Dedifferentiated amniotic fluid mesenchymal stem cell (primary cell): ENCODE measurements around the gene FAM20C.

Experiments used
- DNase-seq: peaks from one replicate; pipeline ENCODE4 v3.0.0-alpha.2; 2016; ENCODE audit errors: extremely low spot score

FAM20C gene

DNA sequence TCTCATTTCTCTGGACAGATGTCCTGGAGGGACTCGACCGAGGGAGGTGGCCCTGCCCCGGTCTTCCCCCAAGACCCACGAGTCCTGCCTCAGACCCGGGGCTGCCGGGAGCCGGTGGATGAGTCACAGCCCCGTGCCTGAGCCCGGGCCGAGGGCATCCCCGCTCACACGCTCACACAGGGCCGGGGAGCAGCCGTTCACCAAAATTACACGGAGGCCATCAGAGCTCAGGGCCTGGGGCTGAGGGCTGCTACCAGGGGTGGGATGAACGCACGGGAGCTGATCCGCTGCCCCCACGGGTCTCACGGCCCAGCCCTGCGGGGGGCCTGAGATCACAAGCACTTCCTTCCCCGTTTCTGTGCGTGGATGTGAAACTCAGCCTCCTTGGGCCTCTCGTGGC is 17.5 kb downstream of the FAM20C start:
- DNase-seq = no peak

DNA sequence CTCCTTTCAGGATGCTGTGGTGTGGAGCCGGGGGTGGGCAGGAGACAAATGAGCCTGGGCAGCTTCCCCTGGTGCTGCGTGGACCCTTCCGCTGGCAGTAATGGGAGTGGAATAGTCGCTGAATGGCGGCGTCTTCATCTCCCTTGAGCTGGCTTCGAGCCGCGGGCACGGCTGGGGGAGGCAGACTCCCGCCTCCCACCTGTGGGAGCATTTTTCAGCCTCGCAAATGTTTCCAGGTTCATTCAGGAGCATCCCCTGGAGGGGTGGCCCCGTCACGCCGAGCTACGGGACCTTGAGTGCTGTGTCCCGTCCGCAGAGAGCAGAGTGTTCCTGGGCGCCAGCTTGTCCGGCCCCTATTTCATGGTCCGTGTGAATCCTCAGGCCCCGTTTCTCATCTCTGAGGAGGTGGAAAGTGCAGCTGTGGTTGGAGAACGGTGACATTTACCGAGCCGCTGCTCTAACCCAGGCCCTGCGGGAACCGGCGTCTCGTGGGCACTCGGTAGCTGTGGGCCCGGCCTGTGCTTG is 18.1 kb downstream of the FAM20C start:
- DNase-seq = no peak

DNA sequence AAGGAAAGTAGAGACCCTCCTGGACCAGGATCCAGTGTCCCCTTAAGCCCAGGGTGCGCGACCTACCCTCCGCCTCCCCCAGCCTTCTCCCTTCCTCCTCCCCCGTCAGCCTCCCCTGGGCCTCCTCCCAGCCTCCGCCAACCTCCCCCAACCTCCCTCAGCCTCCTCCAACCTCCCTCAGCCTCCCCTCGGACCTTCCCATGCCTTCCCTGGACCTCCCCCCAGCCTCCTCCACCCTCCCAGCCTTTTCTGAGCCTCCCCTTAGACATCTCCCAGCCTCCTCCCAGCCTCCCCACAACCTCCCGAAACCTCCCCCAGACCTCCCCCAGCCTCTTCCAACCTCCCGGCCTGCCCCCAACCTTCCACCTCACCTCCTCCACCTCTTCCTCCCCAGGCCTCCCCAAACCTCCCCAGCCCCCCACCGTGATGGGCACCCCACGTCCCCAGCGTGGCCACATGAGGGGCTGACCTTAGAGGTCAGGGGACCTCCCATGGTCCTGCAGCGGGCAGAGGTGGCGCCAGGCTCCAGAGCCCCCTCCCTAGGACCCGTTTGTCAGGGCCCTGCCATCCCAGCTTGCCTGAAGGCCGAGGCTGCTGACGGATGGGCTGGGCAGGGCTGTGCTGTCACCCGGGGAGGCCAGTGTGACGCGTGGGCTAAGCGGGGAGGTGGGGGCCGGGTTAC is 18.8 kb downstream of the FAM20C start:
- no peak for DNase-seq

DNA sequence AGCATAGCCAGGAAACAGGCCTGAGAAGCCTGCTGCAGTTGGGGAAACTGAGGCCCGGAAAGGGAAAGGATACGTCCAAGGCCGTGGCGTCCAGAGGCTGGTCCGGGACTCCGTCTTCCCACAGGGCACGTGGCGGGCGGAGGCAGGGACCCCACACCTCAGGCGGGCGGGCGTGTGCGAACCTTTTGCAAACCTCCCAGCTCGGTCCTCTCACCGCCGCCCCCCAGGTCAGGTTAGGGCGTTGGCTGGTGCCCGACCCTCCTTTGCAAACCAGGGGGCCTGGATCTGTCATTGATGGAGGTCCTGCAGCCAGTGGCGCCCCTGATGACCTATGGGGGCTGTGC is 19.3 kb downstream of the FAM20C start:
- DNase-seq = no peak

DNA sequence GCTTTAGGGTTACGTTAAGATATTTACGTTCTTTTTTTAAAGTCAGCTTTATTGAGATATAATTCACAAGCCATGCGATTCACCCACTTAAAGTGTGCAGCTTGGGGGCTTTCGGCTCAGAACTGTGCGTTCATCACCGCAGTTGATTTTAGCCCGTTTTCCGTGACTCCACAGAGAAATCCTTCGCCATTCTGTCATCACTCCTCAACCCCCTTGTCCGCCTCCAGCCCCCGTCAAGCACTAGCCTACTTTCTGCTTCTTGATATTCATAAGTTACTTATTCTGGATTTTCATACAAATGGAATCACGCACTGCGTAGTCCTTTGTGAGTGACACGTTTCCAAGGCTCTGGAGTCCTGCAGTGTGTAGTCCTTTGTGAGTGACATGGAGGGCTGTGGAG is 20.4 kb downstream of the FAM20C start:
- DNase-seq = no peak

DNA sequence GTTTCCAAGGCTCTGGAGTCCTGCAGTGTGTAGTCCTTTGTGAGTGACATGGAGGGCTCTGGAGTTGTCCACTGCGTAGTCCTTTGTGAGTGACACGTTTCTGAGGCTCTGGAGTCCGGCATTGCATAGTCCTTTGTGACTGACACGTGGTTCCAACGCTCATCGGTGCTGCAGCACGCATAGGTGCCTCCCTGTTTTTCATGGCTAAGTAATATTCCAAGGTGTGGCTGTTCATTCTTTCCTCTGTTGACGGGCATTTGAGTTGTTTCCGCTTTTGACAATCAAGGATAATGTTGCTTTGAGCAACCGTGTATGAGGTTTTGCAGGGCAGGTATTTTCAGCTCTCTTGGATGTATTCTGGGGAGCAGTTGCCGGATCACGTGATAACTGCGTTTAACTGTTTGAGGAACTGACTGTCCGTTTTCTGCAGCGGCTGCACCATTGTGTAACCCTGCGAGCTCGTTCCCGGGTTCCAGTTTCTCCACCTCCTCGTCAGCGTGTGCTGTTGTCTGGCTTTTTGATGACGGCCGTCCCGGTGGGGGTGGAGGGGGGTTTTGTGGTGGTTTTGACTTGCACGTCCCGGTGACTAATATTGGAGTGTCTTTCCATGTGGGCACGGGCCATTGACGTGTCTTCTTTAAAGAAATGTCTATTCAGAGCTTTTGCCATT is 21.1 kb downstream of the FAM20C start:
- no peak for DNase-seq

DNA sequence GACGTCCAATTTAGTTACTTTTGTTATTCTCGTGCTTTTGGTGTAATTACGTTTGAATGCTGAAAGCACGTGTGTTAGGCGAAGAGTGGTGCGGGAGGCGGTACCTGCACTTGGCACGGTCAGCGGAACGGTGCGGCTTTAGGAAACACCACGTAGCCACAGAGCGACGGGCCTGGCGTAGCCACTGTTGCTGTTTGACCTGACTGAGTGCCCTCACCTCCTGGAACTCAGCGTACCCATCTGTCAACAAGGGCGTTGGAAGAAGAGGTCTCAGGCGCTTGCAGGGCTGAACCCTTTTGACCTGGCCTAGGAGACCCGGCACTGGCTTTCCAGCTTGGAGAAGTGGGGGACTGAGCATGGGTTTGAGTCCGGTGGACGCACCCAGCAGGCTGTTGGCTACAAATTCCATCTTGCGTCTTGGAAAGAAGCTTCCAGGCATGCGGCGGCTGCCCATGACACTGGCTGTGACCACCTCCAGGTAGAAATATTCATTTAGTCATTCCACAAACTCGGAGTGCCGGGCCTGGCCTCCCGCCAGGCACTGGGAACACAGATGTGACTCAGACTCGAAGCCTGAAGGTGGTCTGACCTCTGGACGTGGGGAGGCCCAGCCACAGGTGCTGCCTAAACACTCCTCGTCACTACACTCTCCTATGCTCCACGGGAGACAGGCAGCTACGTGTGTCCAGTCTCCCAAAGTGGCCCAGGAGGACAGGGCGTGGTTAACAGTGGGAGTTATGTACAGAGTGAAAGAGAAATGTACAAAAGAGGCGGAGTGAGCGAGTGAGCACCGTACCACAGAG is 22.2 kb downstream of the FAM20C start:
- no peak for DNase-seq

DNA sequence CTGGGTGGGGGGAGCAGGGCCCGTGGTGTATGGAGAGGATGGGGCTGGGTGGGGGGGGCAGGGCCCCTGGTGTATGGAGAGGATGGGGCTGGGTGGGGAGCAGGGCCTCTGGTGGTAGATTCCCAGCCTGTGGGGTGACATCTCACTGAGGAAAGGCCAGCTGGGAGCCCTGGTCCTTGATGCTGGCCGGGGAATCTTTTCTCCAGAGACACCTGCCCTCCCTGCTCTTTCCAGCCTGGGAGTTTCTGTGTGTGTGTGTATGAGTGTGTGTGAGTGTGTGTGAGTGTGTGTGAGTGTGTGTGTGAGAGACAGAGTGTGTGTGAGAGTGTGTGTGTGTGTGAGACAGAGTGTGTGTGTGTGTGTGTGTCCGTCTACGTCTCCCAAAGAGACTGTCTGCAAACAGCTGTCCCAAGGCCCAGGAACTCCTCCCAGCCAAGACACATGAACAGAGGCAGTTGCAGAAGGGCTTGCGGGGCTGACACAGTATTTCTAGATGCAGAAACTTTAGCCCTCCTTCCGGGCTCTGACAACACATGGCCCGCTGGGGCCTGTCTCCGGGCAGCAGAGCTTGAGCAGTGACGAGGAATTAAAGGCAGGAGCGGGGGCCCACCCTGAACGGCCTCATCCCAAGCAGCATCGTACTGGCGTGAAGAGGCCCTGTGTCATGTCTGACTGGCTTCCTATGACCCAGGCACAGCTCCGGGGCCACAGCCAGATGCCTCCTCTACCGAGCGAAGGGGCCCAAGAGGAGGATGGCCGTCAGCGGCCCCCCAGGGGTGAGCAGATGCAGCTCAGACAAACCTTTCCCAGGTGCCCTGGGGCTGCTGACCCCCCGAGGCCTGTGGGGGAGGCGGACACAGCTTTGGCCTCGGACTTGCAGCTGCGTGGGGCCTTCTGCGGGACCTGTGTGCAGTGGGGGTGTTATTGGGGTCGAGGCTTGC is 24.3 kb downstream of the FAM20C start:
- no peak for DNase-seq

DNA sequence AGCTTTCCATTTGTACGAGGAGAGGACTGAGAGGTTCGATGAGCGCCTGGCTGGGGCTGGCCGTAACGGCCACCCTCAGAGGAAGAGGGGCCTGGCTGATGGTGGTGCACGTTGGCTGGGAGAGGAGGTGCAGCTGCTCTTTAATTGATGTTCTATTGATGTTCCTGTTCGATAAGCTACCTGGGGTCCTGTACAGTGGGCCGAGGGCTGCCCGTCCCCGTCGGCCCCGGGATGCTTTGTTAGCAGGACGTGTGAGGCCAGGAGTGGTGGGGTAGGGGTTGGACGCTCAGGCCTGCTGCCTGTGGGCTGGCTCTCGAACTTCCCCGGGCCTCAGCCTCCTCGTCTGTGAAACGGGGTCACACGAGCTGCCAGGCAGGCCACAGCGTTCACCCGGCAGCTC is 25.4 kb downstream of the FAM20C start:
- DNase-seq = no peak

DNA sequence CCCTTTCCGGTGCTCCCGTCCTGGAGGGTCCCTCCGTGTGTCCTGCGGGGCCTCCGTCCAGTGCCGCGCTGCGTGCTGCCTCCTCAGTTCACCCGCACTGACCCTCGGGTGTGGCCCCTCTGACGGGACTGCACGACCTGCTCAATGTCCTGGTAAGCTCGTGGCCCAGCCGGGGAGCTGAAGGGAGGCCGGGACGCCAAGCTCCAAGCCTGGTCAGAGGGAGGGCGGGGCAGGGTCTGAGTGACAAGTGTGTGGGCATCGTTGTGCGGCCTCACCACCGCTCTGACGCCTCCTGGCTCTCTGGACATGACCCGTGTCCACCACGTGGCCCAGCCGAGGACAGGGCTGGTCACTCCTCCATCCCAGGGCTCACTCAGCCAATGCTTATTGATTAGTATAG is 25.9 kb downstream of the FAM20C start:
- no peak for DNase-seq

DNA sequence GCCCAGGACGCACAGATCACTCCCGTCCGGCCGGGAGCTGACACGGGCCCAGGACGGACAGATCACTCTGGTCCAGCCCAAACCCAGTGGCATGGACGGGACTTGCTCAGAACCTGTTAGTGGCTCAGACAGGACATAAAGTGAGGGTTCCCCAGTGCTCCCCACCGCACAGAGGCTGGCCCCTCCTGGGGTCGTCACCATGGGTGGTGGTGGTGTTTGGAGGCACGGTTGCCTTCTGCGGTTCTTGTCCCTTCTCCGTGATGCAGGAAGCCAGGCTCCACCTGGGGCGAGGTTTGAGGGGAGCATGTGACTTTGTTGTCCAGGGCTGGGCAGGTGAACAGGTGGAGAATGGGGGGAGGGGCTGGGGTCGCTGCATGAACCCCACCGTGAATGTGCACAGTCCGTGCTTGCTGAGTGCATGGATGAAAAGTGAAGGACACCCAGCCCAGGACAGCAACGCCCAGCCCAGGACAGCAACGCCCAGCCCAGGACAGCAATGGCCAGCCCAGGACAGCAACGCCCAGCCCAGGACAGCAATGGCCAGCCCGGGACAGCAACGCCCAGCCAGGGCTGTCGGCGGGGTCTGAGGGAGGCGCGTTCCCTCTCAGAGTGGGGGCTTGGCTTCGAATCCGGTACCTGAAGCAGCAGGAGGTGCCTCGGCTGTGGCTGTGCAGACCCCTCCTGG is 26.7 kb downstream of the FAM20C start:
- no peak for DNase-seq

DNA sequence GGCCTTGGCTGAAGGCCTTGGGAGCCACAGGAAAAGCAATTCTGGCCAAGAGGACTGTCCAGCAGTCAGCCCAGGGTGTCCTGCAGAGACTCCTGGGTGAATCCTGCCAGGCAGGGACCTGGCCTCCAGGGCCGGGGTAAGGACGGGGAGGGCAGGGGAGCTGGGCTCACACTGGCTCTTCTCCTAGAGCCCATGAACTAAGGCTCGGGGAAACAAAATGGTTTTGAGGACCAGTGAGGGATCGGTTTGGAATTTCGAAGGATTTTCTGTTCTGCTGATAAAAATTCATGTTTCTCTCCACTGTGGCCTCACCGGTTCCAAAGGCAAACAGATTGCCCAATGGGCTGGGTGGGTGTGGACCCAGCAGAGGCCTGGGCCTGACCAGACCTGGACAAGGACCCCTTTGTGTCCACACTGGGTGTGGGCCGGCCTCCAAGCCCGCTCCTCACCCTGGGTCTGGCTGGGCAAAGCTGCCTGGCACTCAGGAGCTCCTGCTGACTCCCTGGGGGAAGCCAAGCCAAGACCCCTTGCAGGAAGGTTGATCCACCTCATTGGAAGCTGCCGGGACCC is 27.3 kb downstream of the FAM20C start:
- no peak for DNase-seq

DNA sequence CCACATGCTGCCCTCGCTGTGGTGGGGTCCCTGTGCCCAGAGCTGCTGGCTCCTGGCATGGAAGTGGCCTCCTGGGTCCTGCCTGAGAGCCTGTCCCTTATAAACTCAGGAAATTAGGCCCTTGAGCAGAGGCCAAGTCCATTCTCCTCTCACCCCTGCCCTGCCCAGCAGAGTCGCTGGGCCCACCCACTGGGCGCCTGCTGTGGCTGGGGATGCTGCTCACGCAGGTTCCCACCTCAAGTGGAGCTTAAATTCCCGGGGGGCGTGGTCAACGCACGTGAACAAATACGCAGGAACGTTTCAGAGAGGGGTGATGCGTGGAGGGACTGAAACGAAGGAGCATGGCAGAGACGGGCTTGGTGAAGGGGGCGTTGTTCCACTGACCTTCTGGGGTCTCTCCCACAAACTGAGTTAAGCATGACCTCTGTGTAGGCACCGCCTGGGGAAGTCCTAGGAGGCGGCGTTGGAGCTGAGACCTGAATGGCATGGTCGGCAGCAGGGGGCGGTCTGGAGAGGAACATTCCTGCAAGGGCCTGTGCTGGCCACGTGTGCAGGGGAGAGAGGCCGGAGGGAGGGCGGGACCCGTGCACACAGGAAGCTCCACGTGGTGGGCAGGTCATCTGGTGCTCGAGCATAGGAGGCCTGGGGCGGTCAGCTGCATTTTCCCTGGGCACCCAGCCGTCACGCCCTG is 27.9 kb downstream of the FAM20C start:
- no peak for DNase-seq

DNA sequence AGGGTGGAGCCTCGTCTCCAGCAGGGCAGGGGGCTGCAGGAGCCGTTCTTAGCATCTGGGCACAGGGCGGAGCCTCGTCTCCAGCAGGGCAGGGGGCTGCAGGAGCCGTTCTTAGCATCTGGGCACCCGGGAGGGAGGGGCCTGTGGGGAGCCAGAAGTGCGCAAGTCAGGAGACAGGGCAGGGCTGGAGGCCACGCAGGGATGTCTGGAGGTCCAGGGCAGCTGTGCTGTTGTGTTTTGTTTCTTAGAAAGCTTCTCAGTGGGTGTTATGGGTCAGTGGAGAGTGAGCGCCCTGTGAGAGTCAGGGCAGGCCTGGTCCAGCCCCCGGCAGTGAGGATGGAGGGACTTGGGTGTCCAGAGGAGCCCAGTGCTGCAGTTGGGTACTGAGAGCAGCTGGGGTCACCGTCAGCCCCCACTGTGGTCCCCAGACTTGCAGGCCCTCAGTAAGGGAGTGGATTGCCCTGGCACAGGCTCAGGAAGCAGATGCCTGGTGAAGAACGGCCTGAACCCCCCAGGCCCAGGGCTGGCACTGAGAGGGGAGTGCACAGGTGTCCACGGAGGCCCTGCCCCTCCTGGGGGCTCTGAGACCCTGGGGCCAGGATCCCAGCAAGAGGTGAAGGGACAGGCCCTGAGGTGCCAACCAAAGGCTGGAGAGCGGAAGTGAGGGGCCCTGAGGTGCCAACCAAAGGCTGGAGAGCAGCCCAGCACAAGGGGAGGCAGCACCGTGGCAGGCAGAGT is 29.8 kb downstream of the FAM20C start:
- no peak for DNase-seq

DNA sequence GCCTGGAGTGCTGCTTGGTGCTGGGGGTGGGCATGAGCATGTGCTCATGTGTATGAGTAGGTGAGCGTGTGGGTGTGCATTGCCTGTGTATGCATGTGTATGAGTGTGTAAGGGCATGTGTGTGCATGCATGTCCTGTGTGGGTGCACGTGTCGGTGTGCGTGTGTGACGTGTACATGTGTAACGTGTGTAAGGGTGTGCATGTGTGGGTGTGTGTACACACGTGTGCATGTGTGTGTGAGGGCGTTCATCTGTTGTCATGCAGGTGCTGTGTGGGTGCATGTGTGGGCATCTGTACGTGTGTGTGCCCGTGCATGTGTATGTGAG is 30.3 kb downstream of the FAM20C start:
- no peak for DNase-seq

DNA sequence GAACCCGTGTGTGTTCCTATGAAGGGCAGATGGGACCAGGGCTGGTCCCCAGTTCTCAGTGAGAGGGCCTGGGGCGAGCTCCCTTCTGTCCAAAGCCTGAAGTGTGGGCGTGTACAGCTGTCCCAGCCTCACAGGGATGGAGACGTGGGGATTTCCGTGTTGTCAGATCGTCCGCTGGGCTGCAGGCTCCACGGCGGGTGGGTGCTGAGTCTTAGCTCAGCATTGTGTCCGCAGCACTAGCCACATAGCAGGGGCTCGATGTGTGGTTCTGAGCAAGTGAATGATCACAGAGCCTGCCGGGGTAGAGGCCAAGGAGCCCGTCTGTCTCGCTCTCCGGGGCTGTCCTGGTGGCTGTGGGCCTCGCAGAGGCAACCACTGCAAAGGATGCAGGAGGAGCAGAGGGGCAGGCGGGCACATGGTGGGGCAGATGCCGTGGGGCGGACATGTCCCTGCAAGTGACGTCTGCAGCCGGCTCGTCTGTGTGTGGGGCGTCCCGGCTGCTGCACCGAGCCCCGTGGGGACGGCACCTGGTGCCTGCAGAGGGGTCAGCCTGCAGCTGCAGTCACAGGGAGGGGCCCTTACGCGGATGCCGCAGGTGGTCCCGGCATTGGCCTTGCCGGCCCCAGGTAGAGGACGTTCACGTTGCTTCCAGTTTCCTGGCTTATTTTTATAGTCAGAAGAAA is 30.9 kb downstream of the FAM20C start:
- DNase-seq = no peak

DNA sequence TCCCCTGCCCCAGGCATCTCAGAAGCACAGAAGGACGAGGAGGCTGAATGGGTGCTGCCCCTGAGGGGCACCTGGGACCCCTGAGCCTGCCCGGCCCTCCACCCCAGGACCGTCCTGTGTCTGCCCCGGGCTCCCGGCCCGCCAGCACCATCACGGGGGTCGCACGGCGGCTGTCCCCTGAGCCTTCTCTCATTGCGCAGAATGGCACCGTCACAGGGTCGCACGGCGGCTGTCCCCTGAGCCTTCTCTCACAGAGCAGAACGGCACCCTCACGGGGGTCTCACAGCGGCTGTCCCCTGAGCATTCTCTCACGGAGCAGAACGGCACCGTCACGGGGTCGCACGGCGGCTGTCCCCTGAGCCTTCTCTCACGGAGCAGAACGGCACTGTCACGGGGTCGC is 31.5 kb downstream of the FAM20C start:
- no peak for DNase-seq

DNA sequence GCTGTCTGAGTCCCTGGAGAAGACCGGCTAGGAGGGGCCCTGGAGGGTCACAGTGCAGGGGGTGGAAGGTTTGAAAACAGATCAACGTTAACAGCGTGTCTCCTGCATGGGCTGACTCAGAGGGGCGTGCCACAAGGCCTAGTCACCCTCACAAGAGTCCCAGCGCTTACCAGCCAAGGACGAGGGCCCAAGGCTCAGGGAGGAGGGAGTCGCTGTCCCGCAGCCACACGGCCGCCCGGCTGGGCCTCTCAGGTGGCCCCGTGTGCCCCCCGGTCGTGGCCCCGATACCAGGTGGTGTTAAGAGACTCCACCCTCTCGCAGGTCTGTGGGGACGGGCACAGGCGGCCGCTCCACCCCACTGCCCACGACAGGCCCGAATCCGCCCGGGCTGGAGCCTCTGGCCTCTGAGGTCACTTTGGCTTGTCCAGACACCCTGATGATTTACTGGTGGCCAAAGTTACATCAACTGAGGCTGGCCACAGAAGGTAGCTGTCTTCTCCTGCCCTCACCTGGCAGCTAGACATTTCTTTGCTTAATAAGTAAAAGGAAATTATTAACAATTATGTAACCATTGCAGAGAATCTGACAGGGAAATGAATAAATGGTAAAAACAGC is 34.0 kb downstream of the FAM20C start:
- DNase-seq = no peak

DNA sequence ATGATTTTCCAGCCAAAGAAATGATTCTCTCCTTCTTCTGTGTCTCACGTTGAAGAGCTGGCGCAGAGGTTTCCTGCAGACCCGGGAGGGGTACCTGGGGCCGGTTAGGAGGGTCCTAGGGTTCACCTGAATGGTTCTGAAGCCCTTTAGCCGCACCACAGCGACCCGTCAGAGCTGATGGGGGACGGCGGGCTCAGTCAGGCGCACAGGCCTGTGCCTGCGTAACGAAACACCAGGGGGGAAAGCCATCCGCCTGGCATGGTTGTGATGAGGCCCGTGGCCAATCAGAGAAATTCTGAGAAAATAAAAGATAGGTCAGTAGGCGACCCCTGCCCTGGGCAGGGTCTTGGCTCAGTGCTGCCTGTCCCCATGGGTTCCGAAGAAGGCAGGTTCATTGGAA is 35.6 kb downstream of the FAM20C start:
- no peak for DNase-seq
